SU-DHL-6 (cell line): ENCODE data around the gene COP1.

Experiments
- H2AFZ ChIP-seq: fragments of 200-600 bp; sonication (generic); 2 replicates; pipeline ENCODE4 v1.6.1; 2014; ENCODE audit warnings: low read depth, mild to moderate bottlenecking, moderate library complexity, mixed read lengths, antibody characterized with exemption, low read length; ENCODE audit not compliant: severe bottlenecking
- H3F3A ChIP-seq: fragments of 200-600 bp; shearing (Covaris generic); 2 replicates; pipeline ENCODE4 v1.6.0; 2016; ENCODE audit warnings: antibody characterized with exemption, mild to moderate bottlenecking; ENCODE audit not compliant: insufficient read depth
- H3K27ac ChIP-seq: fragments of 200-600 bp; sonication (generic); 2 replicates; pipeline ENCODE4 v1.5.1; 2016; ENCODE audit warnings: low read depth, mild to moderate bottlenecking, low read length, moderate library complexity, mixed read lengths
- H3K27me3 ChIP-seq: fragments of 200-600 bp; sonication (generic), shearing (Covaris generic); 2 replicates; pipeline ENCODE4 v1.6.0; 2014; ENCODE audit warnings: mild to moderate bottlenecking, low read length
- H3K36me3 ChIP-seq: fragments of 200-600 bp; sonication (generic); 2 replicates; pipeline ENCODE4 v1.6.1; 2014; ENCODE audit warnings: mild to moderate bottlenecking, low read length, mixed read lengths
- H3K4me2 ChIP-seq: fragments of 300-600, 200-600 bp; shearing (Covaris generic), sonication (generic); 2 replicates; pipeline ENCODE4 v1.6.0; 2014; ENCODE audit warnings: low read length, low read depth, mild to moderate bottlenecking; ENCODE audit not compliant: poor library complexity, severe bottlenecking
- H3K4me3 ChIP-seq: fragments of 200-600 bp; sonication (generic); 2 replicates; pipeline ENCODE4 v1.5.1; 2014; ENCODE audit warnings: antibody characterized with exemption, low read length, mild to moderate bottlenecking, mixed read lengths; ENCODE audit not compliant: insufficient read depth, poor library complexity, severe bottlenecking
- H3K79me2 ChIP-seq: fragments of 200-600 bp; sonication (generic); 2 replicates; pipeline ENCODE4 v1.6.1; 2014; ENCODE audit warnings: mild to moderate bottlenecking, low read length, moderate library complexity; ENCODE audit not compliant: insufficient read depth
- H3K9ac ChIP-seq: fragments of 200-600 bp; sonication (generic); 2 replicates; pipeline ENCODE4 v1.7.0; 2014; ENCODE audit warnings: mild to moderate bottlenecking, low read length
- H3K9me2 ChIP-seq: fragments of 200-600 bp; sonication (generic); replicated peaks from 2 replicates; pipeline ENCODE4 v1.6.1; 2014; ENCODE audit warnings: low read length; ENCODE audit not compliant: insufficient read depth
- H3K9me3 ChIP-seq: fragments of 200-600 bp; sonication (generic); 2 replicates; pipeline ENCODE4 v1.6.1; 2014; ENCODE audit warnings: low read length, mixed read lengths; ENCODE audit not compliant: insufficient read depth
- H4K20me1 ChIP-seq: fragments of 200-600 bp; sonication (generic); 2 replicates; pipeline ENCODE4 v1.6.1; 2014; ENCODE audit warnings: low read depth, mild to moderate bottlenecking, antibody characterized with exemption, low read length, moderate library complexity, mixed read lengths
- CTCF ChIP-seq: fragments of 200-600 bp; sonication (generic); IDR thresholded peaks from one replicate; pipeline ENCODE4 v1.5.1; 2017; ENCODE audit warnings: antibody characterized with exemption, mild to moderate bottlenecking, low read length, moderate library complexity; ENCODE audit not compliant: insufficient read depth, poor library complexity, severe bottlenecking
- EZH2phosphoT487 ChIP-seq: fragments of 200-600 bp; sonication (generic), shearing (Covaris generic); conservative IDR thresholded peaks from 2 replicates; pipeline ENCODE4 v1.6.1; 2018; ENCODE audit warnings: mild to moderate bottlenecking, antibody characterized with exemption, low read length, moderate library complexity, mixed read lengths

Gene COP1

GRCh38 chr1:176225911-176226310 lies 18.8 kb upstream of the COP1 start:
- no peak overlapping the region for H2AFZ ChIP-seq
- H3K4me2 ChIP-seq: no peak overlapping the region
- H4K20me1 ChIP-seq: no peaks in the 10 kb centered on the region
- H3K9me3 ChIP-seq: no peaks in the 10 kb centered on the region
- no peak for TF ChIP-seq EZH2phosphoT487
- TF ChIP-seq CTCF: no peak
- H3K27me3 ChIP-seq: no peaks in the 10 kb centered on the region
- no peak overlapping the region for H3K9ac ChIP-seq
- no peaks in the 10 kb centered on the region for H3K9me2 ChIP-seq
- no peaks in the 10 kb centered on the region for H3K36me3 ChIP-seq
- no peak overlapping the region for H3K4me3 ChIP-seq
- no peak overlapping the region for H3K27ac ChIP-seq
- H3F3A ChIP-seq: no peaks in the 10 kb centered on the region
- no peaks in the 10 kb centered on the region for H3K79me2 ChIP-seq

GRCh38 chr1:176225479-176225875 lies 18.4 kb upstream of the COP1 start:
- H3F3A ChIP-seq: no peaks in the 10 kb centered on the region
- H3K36me3 ChIP-seq: no peaks in the 10 kb centered on the region
- no peak overlapping the region for H3K9ac ChIP-seq
- no peaks in the 10 kb centered on the region for H3K9me3 ChIP-seq
- H3K4me2 ChIP-seq: no peak overlapping the region
- no peaks in the 10 kb centered on the region for H3K9me2 ChIP-seq
- H3K79me2 ChIP-seq: no peaks in the 10 kb centered on the region
- TF ChIP-seq CTCF (no peak), EZH2phosphoT487 (no peak)
- no peaks in the 10 kb centered on the region for H3K27me3 ChIP-seq
- H3K4me3 ChIP-seq: no peak overlapping the region
- no peaks in the 10 kb centered on the region for H4K20me1 ChIP-seq
- H3K27ac ChIP-seq: no peak overlapping the region
- H2AFZ ChIP-seq: no peak overlapping the region

- Histone ChIP-seq H4K20me1 (no peaks in the 10 kb centered on the region), H3K27ac (no peak overlapping the region), H2AFZ (no peak overlapping the region), H3K9me3 (no peaks in the 10 kb centered on the region), H3K9ac (no peak overlapping the region), H3K27me3 (no peaks in the 10 kb centered on the region), H3K79me2 (no peaks in the 10 kb centered on the region), H3K4me3 (no peak overlapping the region), H3K4me2 (no peak overlapping the region), H3K9me2 (no peaks in the 10 kb centered on the region), H3F3A (no peaks in the 10 kb centered on the region), H3K36me3 (no peaks in the 10 kb centered on the region)
- no peak for TF ChIP-seq EZH2phosphoT487
Measured at GRCh38 chr1:176222196-176222595, 15.1 kb upstream of the COP1 start.

- Histone ChIP-seq H3F3A (no peaks in the 10 kb centered on the region), H3K9ac (no peak overlapping the region), H3K9me2 (no peaks in the 10 kb centered on the region), H4K20me1 (no peaks in the 10 kb centered on the region), H3K79me2 (no peaks in the 10 kb centered on the region), H3K27me3 (no peaks in the 10 kb centered on the region), H3K4me3 (no peak overlapping the region), H3K36me3 (no peaks in the 10 kb centered on the region), H3K9me3 (no peaks in the 10 kb centered on the region), H2AFZ (no peak overlapping the region), H3K27ac (no peak overlapping the region), H3K4me2 (no peak overlapping the region)
- no peak for TF ChIP-seq EZH2phosphoT487
- no peak for TF ChIP-seq CTCF
Measured at GRCh38 chr1:176220100-176220689, 13.1 kb upstream of the COP1 start.
